H1 (cell line): ENCODE results near the gene C20orf96. TPM values are rescaled to one million over a fixed set of nuclear protein-coding genes. Genes with fewer than 3 reads are reported as not detected.
A peak's percentile ranks its signal among the peaks of the same experiment; 100 is the strongest.

Source experiments
- CHD1 ChIP-seq: IDR thresholded peaks from 2 replicates; pipeline ENCODE4 v1.6.1; 2012; ENCODE audit warnings: low read depth, low read length, improper control_type of control experiment
- MAFK ChIP-seq: IDR thresholded peaks from 2 replicates; pipeline ENCODE4 v1.6.1; 2012; ENCODE audit warnings: low read depth, mild to moderate bottlenecking, improper control_type of control experiment, low read length
- NANOG ChIP-seq: IDR thresholded peaks from 2 replicates; pipeline ENCODE4 v1.6.1; 2011; ENCODE audit warnings: low read length, low read depth, mild to moderate bottlenecking, inconsistent platforms; ENCODE audit not compliant: insufficient read depth, poor library complexity, severe bottlenecking
- RNF2 ChIP-seq: fragments of 200-900, 300-1000 bp; sonication (generic); IDR thresholded peaks from 2 replicates; pipeline ENCODE4 v1.7.1; 2016; ENCODE audit warnings: borderline replicate concordance, low read depth, mild to moderate bottlenecking, antibody characterized with exemption, low read length; ENCODE audit not compliant: poor library complexity, severe bottlenecking; ENCODE audit errors: missing control alignments
- RXRA ChIP-seq: IDR thresholded peaks from 2 replicates; pipeline ENCODE4 v1.6.1; 2011; ENCODE audit warnings: low read depth, mild to moderate bottlenecking, low read length, moderate library complexity; ENCODE audit not compliant: insufficient read depth
- SIX5 ChIP-seq: IDR thresholded peaks from 2 replicates; pipeline ENCODE4 v1.6.1; 2011; ENCODE audit warnings: mild to moderate bottlenecking, low read depth, low read length
- TAF7 ChIP-seq: optimal IDR thresholded peaks from 2 replicates; pipeline ENCODE3; 2011; ENCODE audit warnings: low read depth, mild to moderate bottlenecking, inconsistent platforms, low read length, moderate library complexity, borderline replicate concordance
- polyA plus RNA-seq, 7 experiments: library from polyadenylated mRNA; depleted of rRNA in 3 of 7; stranded (reverse) in 5 of 7; unstranded in 2 of 7; fragments of >200 nt in 5 of 7; fragments of 200-250 nt in 2 of 7; gene quantifications; 1 replicate in 5 of 7; 2 replicates in 1 of 7; 4 replicates in 1 of 7; pipeline versions ENCODE4 v1.2.1 to v1.2.3, GENCODE V29; 2011 to 2013; ENCODE audit warnings: missing spikeins in 2 of 7, mixed read lengths in 2 of 7
- total RNA-seq: library from RNA; stranded (reverse); fragmentation: NEBNext Ultra II Directional; extraction: Animal tissue kit (Norgen Biotek cat#: 25700); gene quantifications from 2 replicates; pipeline ENCODE4 v1.2.1, GENCODE V29; 2021
- TF ChIP-seq, protein P1 (sequence below), 3 experiments: IDR thresholded peaks; 1 replicate in 2 of 3; 2 replicates in 1 of 3; pipeline versions ENCODE4 v1.5.1 to v1.6.1; 2011; ENCODE audit warnings: low read length in 3 of 3, mild to moderate bottlenecking in 3 of 3, inconsistent platforms in 2 of 3, low read depth in 1 of 3, moderate library complexity in 1 of 3; ENCODE audit not compliant: insufficient read depth in 1 of 3; ENCODE audit errors: control extremely low read depth in 1 of 3
- TF ChIP-seq, protein P2 (sequence below): IDR thresholded peaks from 2 replicates; pipeline ENCODE4 v1.6.1; 2012; ENCODE audit warnings: low read length, inconsistent platforms

The C20orf96 gene
- total and polyA plus RNA-seq, 2 of the 8 experiments (the other 6 are each of a cell fraction or from before 2014, with no cell fraction given), result 19.2 to 21.0 TPM

DNA sequence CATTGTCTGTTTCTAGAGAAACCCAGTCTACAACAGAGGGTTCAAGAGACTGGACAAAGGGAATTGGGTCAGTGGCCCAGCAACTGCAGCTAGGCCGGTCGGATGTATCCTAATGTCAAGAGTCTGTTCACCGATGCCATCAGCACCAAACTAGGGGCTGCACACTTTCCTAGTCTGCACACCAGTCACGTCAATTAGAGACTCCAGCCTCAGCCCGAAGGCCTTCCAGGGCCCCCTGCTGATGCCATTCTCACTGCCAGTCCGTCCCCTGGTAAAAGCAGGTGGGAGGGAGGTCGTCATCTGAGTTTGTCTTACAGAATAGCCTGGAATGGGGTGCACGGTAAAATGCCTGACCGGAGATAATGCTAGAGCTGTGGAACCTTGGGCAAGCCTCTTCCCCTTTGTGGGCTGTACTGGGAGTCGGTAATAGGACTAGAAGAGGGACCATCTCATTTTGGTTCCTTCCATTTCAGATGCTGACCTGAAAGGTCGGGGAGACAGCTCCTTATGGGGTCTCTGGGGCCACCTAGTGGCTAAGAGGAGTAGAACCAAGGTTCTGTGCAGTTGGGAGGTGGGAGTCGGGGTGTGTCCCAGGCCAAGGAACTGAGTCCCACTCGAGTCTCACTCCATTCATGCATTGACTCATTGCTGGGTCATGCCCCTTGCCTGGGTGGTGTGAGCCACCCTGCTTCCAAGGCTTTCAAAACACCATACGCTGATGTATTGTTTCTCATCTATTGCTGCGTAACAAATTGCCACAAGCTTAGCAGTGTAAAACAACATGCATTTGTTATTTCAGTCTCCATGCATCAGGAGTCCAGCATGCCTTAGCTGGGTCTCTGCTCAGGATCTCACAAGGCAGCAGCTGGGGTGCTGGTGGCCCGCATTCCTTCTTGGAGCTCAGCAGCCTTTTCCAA, 39.9 kb upstream of the C20orf96 start (continued):
- TF ChIP-seq, protein P1, sequence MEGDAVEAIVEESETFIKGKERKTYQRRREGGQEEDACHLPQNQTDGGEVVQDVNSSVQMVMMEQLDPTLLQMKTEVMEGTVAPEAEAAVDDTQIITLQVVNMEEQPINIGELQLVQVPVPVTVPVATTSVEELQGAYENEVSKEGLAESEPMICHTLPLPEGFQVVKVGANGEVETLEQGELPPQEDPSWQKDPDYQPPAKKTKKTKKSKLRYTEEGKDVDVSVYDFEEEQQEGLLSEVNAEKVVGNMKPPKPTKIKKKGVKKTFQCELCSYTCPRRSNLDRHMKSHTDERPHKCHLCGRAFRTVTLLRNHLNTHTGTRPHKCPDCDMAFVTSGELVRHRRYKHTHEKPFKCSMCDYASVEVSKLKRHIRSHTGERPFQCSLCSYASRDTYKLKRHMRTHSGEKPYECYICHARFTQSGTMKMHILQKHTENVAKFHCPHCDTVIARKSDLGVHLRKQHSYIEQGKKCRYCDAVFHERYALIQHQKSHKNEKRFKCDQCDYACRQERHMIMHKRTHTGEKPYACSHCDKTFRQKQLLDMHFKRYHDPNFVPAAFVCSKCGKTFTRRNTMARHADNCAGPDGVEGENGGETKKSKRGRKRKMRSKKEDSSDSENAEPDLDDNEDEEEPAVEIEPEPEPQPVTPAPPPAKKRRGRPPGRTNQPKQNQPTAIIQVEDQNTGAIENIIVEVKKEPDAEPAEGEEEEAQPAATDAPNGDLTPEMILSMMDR (IDR thresholded peaks at IDR 0.05; ENCODE audit: control extremely low read depth in 1 of 3, insufficient read depth in 1 of 3, low read depth in 1 of 3, low read length in 3 of 3), result peak; percentile 86 to 90 (median 90)
- TF ChIP-seq TAF7 (no peak), MAFK (no peak), NANOG (no peak), RNF2 (no peak), RXRA (no peak), CHD1 (no peak), SIX5 (no peak)
- TF ChIP-seq, protein P2, sequence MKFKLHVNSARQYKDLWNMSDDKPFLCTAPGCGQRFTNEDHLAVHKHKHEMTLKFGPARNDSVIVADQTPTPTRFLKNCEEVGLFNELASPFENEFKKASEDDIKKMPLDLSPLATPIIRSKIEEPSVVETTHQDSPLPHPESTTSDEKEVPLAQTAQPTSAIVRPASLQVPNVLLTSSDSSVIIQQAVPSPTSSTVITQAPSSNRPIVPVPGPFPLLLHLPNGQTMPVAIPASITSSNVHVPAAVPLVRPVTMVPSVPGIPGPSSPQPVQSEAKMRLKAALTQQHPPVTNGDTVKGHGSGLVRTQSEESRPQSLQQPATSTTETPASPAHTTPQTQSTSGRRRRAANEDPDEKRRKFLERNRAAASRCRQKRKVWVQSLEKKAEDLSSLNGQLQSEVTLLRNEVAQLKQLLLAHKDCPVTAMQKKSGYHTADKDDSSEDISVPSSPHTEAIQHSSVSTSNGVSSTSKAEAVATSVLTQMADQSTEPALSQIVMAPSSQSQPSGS, result no peak
